Activated T-helper 2 cell treated with anti-CD3 and anti-CD28 coated beads, Interferon-gamma antibody, Interleukin-2, Interleukin-4, amounts not matched to agents 10 μg/mL and 5 μg/mL and 100 μg/mL, durations not matched to agents 14 hours and 24 hours and 36 hours (primary cell): ENCODE results near the gene ATG13. TPM values are rescaled to one million over a fixed set of nuclear protein-coding genes. Genes with fewer than 3 reads are reported as not detected.

Source experiments
- DNase-seq: peaks from one replicate; pipeline ENCODE4 v3.0.0; 2021; ENCODE audit warnings: low spot score
- H3K27ac Mint-ChIP-seq: one replicate; pipeline ENCODE4 v1.8.0; 2021; ENCODE audit warnings: mixed read lengths
- H3K27me3 Mint-ChIP-seq: one replicate; pipeline ENCODE4 v1.8.0; 2021; ENCODE audit warnings: low read depth, mixed read lengths
- H3K36me3 Mint-ChIP-seq: one replicate; pipeline ENCODE4 v1.8.0; 2021; ENCODE audit warnings: low read depth, mixed read lengths
- H3K4me1 Mint-ChIP-seq: one replicate; pipeline ENCODE4 v1.8.0; 2021; ENCODE audit warnings: low read depth, mixed read lengths
- H3K4me3 Mint-ChIP-seq: one replicate; pipeline ENCODE4 v1.8.0; 2021; ENCODE audit warnings: low read depth, mild to moderate bottlenecking, moderate library complexity, mixed read lengths
- H3K9me3 Mint-ChIP-seq: one replicate; pipeline ENCODE4 v1.8.0; 2021; ENCODE audit warnings: mixed read lengths
- intact Hi-C: fragments of 100-400 bp; cut with micrococcal nuclease; formaldehyde crosslinking; loops from one replicate; pipeline ENCODE4 v1.15.1; 2023
- total RNA-seq: library from RNA; stranded (reverse); gene quantifications from 2 replicates; pipeline ENCODE4 v1.2.3, GENCODE V29; 2022

ATG13 gene
- total RNA-seq, 1 donor from 2014 or later: 58.1 TPM

- no peak overlapping the region for H3K4me3 Mint-ChIP-seq
- H3K4me1 Mint-ChIP-seq: peaks cover 8% of the 10 kb centered on the region
- no peaks in the 10 kb centered on the region for H3K27me3 Mint-ChIP-seq
- DNase-seq: no peak
- intact Hi-C loops: no loop called here
- H3K9me3 Mint-ChIP-seq: peaks cover 11% of the 10 kb centered on the region
- peaks cover 44% of the 10 kb centered on the region for H3K36me3 Mint-ChIP-seq
- no peak overlapping the region for H3K27ac Mint-ChIP-seq
These were observed 22.0 kb downstream of the ATG13 start for GRCh38 chr11:46639197-46639839.

DNA sequence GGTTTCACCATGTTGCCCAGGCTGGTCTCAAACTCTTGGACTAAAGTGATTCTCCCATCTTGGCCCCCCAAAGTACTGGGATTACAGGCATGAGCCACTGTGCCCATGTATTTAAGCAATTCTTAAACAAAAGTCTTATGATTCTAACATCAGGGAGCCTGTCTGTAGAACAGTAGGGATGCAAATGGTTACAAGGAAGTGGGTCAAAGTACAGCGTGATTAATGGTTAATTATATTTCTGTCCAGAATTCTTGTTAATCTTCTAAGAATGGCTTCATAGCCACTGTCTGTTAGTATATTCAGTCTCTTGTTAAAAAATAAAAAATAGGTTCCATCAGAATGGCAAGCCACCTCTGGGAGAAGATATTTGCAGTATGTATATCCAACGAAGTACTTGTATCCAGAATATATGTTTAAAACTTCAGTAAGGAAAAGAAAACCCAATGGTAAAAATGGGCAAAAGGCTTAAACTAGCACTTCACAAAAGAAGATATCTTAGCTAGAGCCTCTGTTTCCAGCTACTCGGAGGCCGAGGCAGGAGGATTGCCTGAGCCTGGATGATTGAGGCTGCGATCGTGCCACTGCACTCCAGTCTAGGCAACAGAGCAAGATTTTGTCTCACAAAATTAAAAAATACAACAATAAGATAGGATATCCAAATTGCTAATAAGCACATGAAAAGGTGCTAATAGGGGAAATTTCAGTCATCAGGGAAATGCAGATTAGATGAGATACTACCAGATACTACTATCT lies 22.9 kb downstream of the ATG13 start:
- H3K4me1 Mint-ChIP-seq: peaks cover 8% of the 10 kb centered on the region
- peaks cover 11% of the 10 kb centered on the region for H3K9me3 Mint-ChIP-seq
- no peak overlapping the region for H3K4me3 Mint-ChIP-seq
- H3K36me3 Mint-ChIP-seq: peaks cover 51% of the 10 kb centered on the region
- intact Hi-C loops: no loop called here
- H3K27ac Mint-ChIP-seq: no peak overlapping the region
- H3K27me3 Mint-ChIP-seq: no peaks in the 10 kb centered on the region
- no peak for DNase-seq

GRCh38 chr11:46641639-46642038 lies 24.3 kb downstream of the ATG13 start:
- peaks cover 61% of the 10 kb centered on the region for H3K36me3 Mint-ChIP-seq
- no peaks in the 10 kb centered on the region for H3K27me3 Mint-ChIP-seq
- no peak overlapping the region for H3K27ac Mint-ChIP-seq
- H3K4me1 Mint-ChIP-seq: peaks cover 8% of the 10 kb centered on the region
- no peak for DNase-seq
- H3K4me3 Mint-ChIP-seq: no peak overlapping the region
- H3K9me3 Mint-ChIP-seq: peaks cover 11% of the 10 kb centered on the region
- intact Hi-C loops: no loop called here

DNA sequence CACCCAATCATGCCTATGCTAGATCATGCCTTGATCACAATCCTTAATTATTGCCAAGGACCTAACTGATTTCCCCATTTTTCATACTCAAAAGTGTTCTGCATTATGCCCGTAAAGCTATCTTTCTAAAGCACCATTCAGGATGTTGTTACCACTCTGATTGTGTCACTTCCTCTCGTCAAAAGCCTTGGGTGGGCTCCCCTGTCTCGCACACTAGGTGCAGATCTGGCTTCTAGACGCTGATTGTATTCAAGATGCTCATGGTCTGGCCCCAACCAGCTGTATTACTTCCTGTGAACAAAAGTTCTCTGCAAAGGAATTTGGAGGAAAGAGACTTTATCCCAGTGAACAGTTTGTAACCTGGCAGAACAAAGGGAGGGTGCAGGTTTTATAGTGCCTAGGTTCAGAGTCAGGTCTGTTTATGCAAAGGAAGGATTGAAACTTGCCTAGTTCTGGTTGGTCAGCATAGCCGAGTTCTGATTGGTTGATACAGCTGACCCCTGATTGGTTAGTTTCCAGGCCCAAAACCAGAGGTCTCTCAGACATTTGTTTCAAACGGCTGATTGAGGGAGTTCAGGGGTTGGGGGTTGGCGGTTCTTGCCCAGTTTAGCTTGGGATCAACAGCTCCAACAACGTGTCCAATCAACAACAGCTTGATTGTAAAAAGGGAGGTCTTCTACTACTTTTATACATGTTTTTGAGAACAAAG lies 25.4 kb downstream of the ATG13 start:
- intact Hi-C loops: no loop called here
- Mint-ChIP-seq H3K36me3 (peaks cover 64% of the 10 kb centered on the region), H3K4me1 (peaks cover 8% of the 10 kb centered on the region), H3K27me3 (no peaks in the 10 kb centered on the region), H3K4me3 (no peak overlapping the region), H3K9me3 (peaks cover 11% of the 10 kb centered on the region), H3K27ac (no peak overlapping the region)
- no peak for DNase-seq

DNA sequence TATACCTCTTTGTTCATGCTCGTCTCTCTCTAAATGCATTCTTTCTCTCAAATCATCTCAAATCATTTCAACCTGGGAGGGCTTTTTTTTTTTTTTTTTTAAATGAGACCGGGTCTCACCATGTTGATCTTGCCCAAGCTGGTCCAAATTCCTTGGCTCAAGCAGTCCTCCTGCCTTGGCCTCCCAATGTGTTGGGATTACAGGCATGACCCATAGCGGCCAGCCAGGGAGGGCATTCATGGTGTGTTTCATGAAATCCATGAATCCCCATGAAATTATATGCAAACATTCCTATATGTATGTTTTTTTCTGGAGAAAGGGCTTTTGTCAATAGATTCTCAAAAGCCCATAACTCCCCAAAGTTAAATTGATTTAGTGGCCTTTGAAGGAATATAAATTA lies 26.2 kb downstream of the ATG13 start:
- Mint-ChIP-seq H3K4me1 (peaks cover 8% of the 10 kb centered on the region), H3K36me3 (peaks cover 61% of the 10 kb centered on the region), H3K27ac (no peak overlapping the region), H3K9me3 (peaks cover 8% of the 10 kb centered on the region), H3K27me3 (no peaks in the 10 kb centered on the region), H3K4me3 (no peak overlapping the region)
- intact Hi-C loops: no loop called here
- no peak for DNase-seq

DNA sequence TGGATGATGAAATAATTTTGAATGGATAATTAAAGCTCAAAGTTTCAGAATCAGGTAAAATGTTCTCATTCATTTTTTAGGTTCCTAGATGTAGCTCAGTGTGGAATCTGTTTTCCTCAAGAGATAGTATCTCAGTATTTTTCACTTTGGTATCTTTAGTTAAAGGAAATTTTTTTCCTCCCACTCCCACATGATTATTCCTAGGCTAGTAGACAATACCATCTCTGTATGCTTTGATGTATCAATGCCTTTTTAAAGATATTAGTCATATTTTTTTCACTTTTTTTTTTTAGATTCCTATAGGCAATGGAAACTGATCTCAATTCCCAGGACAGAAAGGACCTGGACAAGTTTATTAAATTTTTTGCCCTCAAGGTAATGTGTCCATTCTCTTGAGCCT lies 26.6 kb downstream of the ATG13 start:
- peaks cover 8% of the 10 kb centered on the region for H3K4me1 Mint-ChIP-seq
- no peak for DNase-seq
- H3K4me3 Mint-ChIP-seq: no peak overlapping the region
- no peaks in the 10 kb centered on the region for H3K27me3 Mint-ChIP-seq
- peaks cover 7% of the 10 kb centered on the region for H3K9me3 Mint-ChIP-seq
- H3K36me3 Mint-ChIP-seq: peaks cover 59% of the 10 kb centered on the region
- no peak overlapping the region for H3K27ac Mint-ChIP-seq
- intact Hi-C loops: no loop called here

- H3K27me3 Mint-ChIP-seq: no peaks in the 10 kb centered on the region
- H3K4me3 Mint-ChIP-seq: no peak overlapping the region
- H3K9me3 Mint-ChIP-seq: no peaks in the 10 kb centered on the region
- H3K4me1 Mint-ChIP-seq: no peaks in the 10 kb centered on the region
- intact Hi-C loops: no loop called here
- DNase-seq: no peak
- peaks cover 47% of the 10 kb centered on the region for H3K36me3 Mint-ChIP-seq
- H3K27ac Mint-ChIP-seq: no peak overlapping the region
These were observed 31.9 kb downstream of the ATG13 start for GRCh38 chr11:46649180-46649738.

DNA sequence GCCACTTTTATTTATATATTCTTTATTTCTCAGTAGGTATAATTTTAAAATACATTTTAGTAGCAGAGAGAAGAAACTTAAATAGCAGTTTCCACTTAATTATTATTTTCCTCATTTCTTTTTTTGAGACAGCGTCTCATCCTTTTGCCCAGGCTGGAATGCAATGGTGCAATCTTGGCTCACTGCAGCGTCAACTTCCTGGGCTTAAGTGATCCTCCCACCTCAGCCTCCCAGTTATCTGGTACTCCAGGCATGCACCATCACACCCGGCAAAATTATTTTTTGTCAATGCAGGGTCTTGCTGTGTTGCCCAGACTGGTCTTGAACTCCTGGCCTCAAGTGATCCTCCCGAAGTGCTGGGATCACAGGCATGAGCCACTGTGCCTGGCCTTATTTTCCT lies 38.3 kb downstream of the ATG13 start:
- DNase-seq: no peak
- Mint-ChIP-seq H3K4me3 (no peak overlapping the region), H3K4me1 (no peaks in the 10 kb centered on the region), H3K27ac (no peak overlapping the region), H3K27me3 (no peaks in the 10 kb centered on the region), H3K36me3 (peaks cover 48% of the 10 kb centered on the region), H3K9me3 (no peaks in the 10 kb centered on the region)
- intact Hi-C loops: no loop called here

DNA sequence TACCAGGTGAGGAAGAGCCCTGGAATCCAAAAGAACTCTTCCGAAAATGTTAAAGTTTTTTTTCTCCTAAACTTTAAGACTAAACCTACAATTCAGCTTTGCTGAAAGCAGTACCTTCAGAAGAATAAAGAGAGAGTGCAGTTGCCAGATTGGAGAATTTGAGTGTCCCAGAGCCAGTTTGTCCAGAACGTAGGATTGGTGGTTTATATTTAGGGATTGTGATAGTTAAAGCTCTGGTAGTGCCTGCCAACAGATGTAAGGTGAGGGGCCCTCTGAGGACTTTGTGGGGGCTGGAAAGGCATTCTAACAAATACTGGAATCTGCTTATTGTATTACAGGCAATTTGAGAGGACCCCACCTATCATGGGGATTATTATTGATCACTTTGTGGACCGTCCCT lies 39.8 kb downstream of the ATG13 start:
- DNase-seq: no peak
- H3K9me3 Mint-ChIP-seq: no peaks in the 10 kb centered on the region
- H3K4me1 Mint-ChIP-seq: no peaks in the 10 kb centered on the region
- H3K27me3 Mint-ChIP-seq: no peaks in the 10 kb centered on the region
- H3K27ac Mint-ChIP-seq: no peak overlapping the region
- intact Hi-C loops: no loop called here
- peaks cover 40% of the 10 kb centered on the region for H3K36me3 Mint-ChIP-seq
- H3K4me3 Mint-ChIP-seq: no peak overlapping the region

- Mint-ChIP-seq H3K4me3 (no peak overlapping the region), H3K4me1 (no peaks in the 10 kb centered on the region), H3K9me3 (no peaks in the 10 kb centered on the region), H3K27ac (no peak overlapping the region), H3K36me3 (peaks cover 43% of the 10 kb centered on the region), H3K27me3 (no peaks in the 10 kb centered on the region)
- DNase-seq: no peak
- intact Hi-C loops: no loop called here
These were observed 40.9 kb downstream of the ATG13 start for GRCh38 chr11:46658259-46658658.

DNA sequence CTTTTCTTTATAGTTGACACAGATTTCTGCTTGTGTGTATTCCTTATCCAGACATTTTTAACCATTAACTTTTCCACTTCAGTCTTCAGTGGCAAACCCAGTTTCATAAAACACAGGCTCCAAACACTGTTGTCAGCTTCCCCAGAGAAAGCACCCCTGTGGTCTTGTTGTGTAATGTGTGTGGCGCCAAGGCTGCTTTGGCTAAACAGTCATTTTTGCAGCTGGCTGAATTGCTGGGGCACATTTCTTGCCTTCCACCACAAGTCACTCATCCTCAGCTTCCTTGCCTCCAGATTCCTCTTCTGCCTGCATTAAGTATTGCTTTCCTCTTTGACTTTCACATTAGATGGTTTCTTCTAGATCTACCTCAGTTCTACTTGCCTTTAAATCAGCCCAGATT lies 42.6 kb downstream of the ATG13 start:
- DNase-seq: no peak
- H3K4me1 Mint-ChIP-seq: no peaks in the 10 kb centered on the region
- intact Hi-C loops: no loop called here
- H3K9me3 Mint-ChIP-seq: no peaks in the 10 kb centered on the region
- no peak overlapping the region for H3K27ac Mint-ChIP-seq
- no peaks in the 10 kb centered on the region for H3K27me3 Mint-ChIP-seq
- H3K4me3 Mint-ChIP-seq: no peak overlapping the region
- peaks cover 53% of the 10 kb centered on the region for H3K36me3 Mint-ChIP-seq

GRCh38 chr11:46661836-46662235 lies 44.5 kb downstream of the ATG13 start:
- H3K4me1 Mint-ChIP-seq: no peaks in the 10 kb centered on the region
- no peak overlapping the region for H3K27ac Mint-ChIP-seq
- no peak for DNase-seq
- intact Hi-C loops: no loop called here
- H3K27me3 Mint-ChIP-seq: no peaks in the 10 kb centered on the region
- peaks cover 55% of the 10 kb centered on the region for H3K36me3 Mint-ChIP-seq
- no peaks in the 10 kb centered on the region for H3K9me3 Mint-ChIP-seq
- no peak overlapping the region for H3K4me3 Mint-ChIP-seq

DNA sequence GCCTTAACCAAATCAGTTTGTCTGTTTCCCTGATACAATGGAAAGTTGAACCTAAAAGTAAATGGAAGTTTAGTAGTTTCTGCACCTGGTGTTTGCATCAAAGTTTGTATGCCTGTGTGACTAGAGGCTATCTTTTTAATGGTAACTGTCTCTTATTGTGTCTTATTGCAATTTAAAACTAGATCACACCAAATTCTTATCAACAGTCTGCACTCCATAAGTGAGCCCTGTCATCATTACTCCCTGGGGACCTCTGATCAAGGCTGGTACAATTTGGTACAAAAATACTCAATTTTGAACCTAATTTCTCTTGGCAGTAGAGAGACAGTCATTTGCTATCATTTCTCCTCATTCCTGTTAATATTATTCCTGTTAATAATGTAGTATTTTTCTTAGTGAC lies 45.0 kb downstream of the ATG13 start:
- Mint-ChIP-seq H3K4me1 (no peaks in the 10 kb centered on the region), H3K27ac (no peak overlapping the region), H3K27me3 (no peaks in the 10 kb centered on the region), H3K36me3 (peaks cover 51% of the 10 kb centered on the region), H3K9me3 (no peaks in the 10 kb centered on the region), H3K4me3 (no peak overlapping the region)
- DNase-seq: no peak
- intact Hi-C loops: no loop called here
